Stimulated activated CD8-positive, alpha-beta memory T cell treated with anti-CD3 and anti-CD28 coated beads, Interleukin-4, amount 100 ng/mL, for 4 hours (primary cell): ENCODE measurements around the gene PDHX.

Experiments used
- DNase-seq, 2 donors: peaks; one replicate each; pipeline ENCODE4 v3.0.0-alpha.2; 2020; ENCODE audit warnings: low read depth in 2 of 2, low spot score in 1 of 2

The PDHX gene

DNA sequence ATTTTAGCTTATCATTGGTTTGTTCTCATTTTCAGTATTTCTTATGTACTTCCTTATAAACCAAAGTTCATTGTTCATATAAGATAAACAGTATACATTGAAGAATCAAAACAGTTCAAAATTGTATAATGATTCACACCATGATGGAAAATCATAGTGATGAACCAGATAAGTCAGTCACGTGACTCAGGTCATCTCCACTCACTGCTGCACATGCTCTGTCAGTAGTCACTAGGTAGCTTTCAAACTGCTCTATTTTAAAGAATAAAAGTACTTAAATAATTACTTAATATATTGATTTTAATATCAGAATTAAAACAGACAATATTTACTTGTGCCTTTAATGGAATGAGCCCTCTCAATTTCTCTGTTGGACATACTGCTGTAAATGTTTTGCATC, 37.5 kb downstream of the PDHX start:
- no peak for DNase-seq

DNA sequence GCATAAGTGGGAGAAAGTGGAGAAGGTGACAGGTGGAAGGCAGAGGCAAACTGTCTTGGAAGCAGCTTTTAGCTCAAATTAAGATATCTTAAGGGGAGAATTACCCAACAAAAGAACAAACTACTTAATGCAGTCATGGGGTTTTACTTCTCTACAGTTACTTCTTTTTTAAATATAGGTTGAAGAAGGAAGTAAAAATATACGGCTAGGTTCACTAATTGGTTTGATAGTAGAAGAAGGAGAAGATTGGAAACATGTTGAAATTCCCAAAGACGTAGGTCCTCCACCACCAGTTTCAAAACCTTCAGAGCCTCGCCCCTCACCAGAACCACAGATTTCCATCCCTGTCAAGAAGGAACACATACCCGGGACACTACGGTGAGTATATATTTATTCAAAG, 40.8 kb downstream of the PDHX start:
- DNase-seq, result no peak

DNA sequence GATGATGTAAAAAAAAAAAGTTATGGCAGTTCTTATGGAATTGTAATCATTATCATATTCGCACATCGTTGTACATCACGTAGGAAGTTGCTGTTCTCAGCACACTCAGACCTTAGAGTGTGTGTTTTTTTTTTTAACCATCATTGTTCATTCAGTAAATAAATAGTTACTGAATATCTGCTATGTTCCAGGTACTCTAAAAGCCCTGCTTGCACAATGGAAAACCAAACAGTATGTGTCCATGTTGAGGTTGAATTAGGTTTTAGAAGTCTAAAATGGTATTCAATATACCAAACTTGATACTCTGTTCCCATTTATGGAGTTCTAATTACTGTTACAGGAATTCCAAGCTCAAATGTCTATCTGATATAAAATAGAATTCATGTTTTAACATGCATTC, 41.2 kb downstream of the PDHX start:
- DNase-seq, result no peak

DNA sequence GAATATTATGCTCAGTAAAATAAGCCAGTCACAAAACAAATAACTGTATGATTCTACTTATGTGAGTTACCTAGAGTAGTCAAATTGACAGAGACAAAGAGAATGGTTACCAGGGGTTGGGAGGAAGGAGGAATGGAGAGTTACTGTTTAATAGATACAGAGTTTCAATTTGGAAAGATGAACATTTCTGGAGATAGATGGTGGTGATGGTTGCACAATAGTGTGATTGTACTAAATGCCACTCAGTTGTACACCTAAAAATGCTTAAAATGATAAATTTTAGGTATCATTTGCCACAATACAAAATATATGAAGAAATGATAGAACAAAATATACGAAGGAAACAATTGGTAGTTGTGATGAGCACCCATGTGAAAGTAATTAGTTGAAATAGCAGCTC, 43.4 kb downstream of the PDHX start:
- DNase-seq, result no peak

DNA sequence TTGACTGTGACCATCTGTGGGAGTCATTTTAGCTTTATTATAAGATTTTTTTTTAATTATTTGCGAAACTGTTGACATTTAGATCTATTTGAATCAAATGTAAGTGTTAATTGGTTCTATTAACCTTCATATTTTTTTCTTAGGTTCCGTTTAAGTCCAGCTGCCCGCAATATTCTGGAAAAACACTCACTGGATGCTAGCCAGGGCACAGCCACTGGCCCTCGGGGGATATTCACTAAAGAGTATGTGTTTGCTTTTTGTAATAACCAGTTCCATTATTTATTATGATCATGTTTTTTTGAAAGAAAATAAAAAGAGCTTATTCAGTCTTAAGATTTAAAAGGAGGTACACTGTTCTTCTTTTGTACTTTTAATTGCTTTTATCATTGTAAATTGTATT, 43.9 kb downstream of the PDHX start:
- DNase-seq, result no peak

DNA sequence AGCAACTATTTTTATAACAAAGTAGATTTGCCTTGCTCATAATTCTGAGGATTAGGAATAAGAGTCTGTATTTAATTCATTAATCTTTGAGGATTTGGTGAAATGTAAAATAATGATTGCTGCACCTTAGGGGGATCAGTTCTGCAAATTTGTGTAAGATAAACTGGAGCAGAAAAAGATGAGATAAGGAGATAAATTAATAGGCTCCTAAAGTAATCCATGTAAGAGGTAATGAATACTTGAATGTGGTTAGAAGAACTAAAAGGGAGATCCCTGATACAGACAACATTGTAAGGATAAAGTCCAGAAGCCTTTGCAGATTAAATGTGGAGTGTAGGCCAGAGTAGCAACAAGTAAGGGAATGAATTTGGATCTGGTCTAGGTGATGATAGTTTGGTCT, 45.6 kb downstream of the PDHX start:
- DNase-seq, result no peak

DNA sequence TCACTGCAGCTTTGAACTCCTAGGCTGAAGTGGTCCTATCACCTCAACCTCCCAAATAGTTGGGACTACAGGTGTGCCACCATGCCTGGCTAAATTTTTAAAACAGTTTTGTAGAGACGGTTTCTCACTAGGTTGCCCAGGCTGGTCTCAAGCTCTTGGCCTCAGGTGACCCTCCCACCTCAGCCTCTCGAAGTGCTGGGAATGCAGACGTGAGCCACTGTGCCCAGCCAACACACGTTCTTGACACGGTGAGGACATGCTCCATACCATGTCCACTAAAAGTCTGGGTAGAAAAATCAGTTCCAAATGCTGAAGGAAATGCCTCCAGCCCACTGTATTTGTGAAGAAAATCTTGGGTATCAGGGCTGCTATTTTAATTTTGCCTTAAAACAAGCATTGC, 46.9 kb downstream of the PDHX start:
- no peak for DNase-seq

DNA sequence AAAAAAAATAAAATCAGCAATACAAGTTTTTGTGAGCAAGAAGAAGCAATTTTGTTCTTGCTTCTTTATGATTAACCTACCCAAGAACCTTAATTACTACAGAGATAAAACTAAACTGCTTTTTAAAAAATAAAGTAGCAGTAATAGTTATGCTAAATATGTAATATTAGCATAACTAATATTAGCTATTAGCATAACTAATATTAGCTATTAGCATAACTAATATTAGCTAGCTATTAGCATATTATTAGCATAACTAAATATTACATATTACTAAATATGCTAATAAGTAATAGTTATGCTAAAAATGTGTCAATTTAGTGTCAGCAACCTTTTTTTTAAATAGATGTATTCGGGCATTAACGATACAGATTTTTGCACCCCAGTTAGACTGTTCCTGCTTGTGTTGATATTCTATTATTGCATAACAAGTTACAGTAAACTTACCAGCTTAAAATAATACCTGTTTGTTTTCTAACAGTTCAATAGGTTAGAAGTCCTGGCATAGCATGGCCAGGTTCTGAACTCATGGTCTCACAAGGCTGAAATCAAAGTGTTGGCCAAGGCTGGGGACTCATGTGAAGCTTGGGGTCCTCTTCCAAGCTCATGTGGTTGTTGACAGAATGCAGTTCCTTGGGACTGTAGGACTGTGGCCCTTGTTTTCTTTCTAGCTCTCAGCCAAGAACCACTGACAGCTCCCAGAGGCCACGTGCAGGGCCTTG, 48.4 kb downstream of the PDHX start:
- no peak for DNase-seq

DNA sequence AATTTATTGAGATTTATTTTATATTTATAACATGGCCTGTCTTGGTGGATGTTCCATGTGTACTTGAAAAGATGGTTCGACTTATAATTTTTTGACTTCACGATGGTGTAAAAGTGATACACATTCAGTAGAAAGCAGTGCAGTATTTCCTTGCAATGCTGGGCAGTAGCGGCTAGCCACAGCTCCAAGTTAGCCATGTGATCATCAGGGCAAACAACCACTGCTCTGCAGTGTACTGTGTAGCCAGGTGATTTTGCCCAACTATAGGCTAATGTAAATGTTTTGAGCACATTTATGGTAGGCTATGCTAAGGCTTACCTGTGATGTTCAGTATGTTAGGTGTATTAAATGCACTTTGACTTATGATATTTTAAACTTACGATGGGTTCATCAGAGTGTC, 52.4 kb downstream of the PDHX start:
- DNase-seq, result no peak

DNA sequence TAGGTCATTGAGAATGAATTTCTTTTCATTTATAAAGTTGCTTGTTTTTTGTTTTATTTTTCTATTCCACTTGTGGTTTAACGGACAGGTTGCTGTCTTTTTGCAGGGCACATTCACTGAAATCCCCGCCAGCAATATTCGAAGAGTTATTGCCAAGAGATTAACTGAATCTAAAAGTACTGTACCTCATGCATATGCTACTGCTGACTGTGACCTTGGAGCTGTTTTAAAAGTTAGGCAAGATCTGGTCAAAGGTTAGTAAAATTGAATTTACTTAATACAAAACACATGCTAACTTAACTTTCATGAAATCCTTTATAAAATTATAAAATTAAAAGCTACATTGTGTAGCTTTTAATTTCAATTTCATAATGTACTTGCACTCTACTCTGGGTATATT, 53.6 kb downstream of the PDHX start:
- DNase-seq, result no peak

DNA sequence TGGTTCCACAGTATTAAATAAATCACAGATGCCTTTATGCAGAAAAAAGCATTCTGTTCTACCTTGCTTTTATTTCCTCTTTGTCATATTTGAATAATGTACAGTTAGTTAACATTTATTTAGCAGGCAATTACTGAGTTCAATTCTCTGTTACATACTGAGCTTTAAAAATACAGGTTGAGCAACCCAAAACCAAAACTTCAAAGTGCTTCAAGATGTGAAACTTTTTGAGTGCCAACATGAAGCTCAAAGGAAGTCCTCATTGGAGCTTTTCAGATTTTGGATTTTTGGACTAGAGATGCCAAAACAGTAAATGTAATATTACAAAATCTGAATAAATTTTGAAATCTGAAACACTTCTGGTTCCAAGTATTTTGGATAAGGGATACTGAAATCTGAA, 54.1 kb downstream of the PDHX start:
- no peak for DNase-seq

DNA sequence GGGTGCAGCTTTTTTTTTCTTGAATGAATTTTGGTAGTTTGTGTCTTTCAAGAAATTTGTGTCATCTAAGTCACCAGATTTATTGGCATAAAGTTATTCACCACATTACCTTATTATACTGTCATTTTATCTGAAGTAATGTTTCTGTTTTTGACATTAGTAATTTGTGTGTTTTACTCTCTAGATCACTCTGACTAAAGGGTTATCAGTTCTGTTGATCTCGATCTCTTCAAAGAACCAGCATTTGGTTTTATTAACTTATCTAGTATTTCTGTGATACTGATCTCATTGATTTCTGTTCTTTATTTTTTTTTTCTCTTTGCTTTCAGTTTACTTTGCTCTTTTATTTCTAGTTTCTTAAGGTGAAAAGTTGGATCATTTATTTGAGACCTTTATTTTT, 55.5 kb downstream of the PDHX start:
- DNase-seq, result no peak

DNA sequence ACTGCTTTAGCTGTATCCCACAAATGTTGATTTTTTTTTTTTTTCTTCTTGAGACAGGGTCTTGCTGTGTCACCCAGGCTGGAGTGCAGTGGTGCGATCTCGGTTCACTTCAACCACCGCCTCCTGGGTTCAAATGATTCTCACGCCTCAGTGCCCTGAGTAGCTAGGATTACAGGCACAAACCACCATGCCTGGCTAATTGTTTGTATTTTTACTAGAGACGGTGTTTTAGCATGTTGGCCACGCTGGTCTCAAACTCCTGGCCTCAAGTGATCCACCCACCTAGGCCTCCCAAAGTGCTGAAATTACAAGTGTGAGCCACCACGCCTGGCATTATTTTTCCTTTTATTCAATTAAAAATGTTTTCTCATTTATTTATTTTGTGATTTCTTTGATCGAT, 55.9 kb downstream of the PDHX start:
- DNase-seq, result no peak

DNA sequence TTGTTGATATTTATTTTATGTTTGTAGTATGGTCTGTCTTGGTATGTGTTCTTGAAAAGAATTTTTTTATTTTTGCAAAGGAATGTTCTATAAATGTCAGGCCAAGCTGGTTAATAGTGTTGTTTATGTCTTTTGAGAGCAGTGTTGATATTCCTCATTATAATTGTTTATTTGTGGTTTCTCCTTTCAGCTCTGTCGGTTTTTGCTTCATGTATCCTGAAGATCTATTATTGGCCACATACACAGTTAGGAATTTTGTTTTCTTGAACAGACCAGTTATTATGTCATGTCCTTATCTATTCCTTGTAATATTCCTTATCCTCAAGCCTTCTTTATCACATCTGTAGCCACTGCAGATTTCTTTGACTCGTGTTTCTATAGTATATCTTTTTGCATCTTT, 56.5 kb downstream of the PDHX start:
- DNase-seq, result no peak

DNA sequence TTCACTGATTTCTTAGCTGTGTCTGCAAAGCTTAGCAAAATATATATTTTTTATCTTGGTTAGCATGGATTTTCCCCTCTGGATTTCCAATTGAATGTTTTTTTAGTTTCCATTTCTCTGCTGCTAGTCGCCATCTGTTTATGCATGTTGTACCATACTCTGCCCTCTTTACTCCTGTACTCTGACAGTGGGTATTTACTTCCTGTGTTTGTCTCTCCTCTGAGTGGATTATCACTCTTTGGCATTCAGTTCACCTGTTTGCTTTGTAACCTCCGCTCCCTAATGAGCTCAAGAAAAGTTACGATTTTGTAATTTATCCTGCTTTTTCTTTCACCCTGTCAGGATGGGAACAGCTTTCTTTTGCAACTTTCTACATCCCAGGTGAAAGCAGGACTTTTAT, 59.1 kb downstream of the PDHX start:
- no peak for DNase-seq

DNA sequence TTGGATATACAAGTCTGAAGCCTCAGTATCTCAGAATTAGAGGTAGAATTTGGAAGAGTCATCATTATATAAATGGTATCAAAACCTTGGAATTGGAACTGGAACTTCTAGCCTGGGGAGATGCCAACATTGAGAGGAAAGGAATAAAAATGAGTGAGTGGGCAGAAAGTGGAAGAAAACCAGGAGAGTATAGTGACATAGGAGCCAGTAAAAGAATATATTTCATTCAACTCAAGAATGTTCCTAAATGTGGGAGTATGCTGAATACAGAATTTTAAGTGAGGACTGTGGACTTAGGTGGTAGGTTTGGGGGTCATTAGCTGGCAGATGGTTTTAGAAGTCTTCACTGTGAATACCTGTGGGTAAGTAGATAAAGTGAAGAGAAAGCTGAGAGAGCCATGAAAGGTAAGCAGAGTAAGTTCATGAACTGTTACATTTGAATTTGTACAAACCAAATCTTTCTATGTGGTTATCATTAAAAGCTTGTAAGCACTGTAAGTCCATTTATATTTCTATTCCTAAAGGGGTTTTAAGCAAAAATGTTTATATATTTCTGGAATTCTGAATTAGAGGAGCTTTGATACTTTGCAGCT, 60.2 kb downstream of the PDHX start:
- no peak for DNase-seq

DNA sequence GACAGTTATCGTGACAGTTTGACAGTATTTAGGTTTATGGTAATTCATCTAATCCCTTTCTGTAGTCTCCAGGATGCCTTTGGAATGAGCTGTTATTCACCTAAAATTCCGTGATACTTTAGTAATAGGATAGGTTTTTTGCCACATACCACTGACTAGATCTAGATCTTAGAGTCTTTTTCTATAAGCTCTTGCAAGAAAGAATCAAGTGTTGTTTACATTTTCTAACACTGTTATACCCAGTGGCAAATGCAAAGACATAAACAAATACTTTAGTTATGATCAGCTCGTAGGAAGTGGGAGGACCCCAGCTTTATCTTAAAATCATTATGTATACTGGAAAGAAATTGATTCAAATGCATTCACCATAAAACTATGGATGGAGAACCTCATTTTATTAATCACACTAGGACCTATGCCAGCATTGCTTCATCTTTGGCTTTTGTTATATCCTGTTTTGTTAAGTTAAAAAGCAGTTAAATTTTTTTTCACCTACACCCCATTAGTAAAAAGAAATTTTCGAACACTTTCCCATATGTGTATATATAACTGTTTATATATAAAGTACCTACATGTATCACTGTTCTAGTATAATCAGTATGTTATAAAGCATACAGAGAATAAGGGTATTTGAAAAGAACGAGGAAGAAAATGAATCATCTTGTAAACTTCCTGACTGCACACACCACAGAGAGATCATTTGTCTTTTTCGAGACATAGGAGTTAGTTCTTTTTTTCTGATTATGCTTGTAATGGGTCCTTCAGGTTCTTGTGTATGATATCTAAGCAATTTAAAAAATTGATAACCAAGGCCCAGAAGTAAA, 60.9 kb downstream of the PDHX start:
- no peak for DNase-seq

DNA sequence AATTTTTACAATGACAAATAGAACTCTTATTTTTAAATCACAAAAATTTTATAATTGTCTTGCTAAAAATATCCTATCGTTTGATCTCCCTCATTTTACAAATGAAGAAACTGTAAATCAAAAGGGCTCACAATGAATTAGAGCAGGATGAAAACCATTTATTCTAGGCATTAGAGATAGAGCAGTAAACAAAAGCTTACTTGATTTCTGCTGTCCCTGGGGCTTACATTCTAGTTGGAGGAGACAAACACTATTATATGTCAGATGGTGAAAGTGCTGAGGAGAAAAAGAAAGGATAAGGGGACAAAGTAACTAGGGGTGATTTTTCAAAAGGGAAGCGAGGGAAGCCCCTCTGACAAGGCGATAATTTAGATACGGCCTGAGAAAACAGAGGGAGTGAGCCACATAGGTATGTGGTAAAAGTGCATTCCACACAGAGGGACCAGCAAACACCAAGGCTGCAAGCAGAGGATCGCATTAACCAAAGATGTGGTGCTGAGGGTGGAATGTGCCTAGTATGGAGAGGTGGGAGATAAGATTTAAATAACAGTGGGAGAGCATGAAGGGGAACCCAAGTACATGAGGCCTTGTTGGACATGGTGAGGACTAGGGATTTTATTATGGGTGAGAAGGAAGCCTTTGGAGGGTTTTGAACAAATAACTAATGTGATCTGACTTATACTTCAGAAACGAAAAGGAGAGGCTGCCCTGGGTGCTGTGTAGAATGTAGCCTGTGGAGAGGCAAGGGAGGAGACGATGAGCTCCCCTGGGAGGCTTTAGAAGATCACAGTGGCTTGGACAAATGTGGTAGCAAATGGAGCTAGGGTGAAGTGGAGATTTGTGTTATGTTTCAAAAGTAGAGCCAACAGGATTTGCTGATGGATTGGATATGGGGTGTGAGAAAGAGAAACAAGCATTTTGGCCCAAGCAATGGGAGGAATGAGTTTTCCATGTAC, 62.1 kb downstream of the PDHX start:
- DNase-seq, result no peak

DNA sequence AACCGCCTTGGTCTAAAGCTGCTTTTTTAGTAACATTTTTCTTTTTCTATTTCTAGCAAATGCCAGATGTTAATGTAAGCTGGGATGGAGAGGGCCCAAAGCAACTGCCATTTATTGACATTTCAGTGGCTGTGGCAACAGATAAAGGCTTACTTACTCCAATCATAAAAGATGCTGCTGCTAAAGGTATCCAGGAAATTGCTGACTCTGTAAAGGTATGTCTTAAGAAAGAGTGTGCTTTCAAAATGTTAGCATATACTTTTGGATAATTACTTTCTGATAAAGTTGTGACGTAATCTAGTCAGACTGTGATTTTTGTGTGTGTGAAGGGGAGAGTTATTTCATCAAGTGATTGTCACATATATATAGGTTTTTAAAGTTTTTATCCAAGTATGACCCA, 68.1 kb downstream of the PDHX start:
- DNase-seq, result no peak

DNA sequence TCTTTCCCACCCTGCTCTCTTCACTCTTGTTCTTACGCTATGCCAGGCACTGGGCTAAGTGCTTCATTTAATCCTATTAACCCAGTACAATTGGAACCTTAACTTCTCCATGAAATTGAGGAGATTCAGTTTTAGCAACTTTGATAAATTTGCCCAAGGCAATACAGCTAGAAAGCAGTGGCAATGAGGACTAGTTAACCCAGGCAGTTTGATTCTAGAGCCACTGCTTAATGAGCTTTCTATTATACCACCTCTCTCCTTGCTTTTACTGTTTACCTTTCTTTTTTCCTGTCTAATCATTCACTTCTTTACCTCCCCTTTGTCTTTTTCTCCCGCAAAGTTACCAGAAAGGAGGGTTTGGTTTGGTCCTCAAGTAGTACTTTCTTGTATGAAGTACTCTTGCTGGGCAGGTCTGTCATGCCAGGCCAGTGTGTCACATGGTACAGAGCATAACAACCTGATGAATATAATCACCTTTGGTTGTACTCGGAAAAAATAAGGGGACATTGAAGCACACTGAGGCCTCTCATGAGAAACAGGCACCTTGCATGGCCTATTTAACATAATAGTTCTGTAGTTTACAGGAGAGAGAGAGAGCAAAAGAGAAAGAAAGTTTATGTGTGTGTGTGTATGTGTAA, 70.6 kb downstream of the PDHX start:
- DNase-seq, result no peak

DNA sequence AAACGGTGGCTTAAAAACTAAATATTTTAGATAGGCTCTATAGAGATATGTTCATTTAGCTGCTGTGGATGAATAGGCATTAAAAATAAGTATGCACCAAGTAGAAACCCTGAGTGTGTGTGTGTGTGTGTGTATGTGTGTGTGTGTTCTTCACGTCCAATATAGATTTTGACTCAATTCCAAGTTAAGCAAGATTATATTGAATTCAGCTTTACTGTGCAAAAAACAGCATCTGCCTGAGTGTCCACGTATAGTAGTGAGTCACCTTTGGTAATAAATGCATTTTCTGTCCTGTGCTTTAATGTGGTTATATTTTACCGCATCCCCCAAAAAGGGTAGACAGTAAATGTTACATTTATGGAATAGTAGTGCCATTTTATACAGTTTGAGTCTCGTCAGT, 71.2 kb downstream of the PDHX start:
- no peak for DNase-seq
